ENCODE results near the gene PDE4D.

DNA sequence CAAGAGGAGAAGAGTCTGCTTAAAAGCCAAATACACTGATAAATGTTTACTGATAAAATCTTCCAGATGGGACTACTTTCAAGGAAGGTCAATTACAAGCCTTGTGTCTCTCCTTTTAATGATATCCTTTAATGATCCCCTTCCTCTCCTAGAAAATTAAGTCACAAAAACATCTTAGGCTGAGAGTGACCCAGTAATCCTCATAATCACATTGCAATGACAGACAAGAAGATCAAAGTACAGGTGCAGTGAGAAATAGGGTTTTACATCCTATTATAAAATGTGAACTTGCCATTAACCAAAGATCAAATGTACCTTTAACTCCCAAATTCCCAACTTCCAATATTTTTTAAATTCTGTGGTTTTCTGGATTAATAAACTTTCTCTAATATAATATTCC, 795.8 kb downstream of the PDE4D start:
- no peak for TF ChIP-seq EZH2 (IDR thresholded peaks at IDR 0.05; ENCODE audit: low read length)
- TF ChIP-seq, protein P1, sequence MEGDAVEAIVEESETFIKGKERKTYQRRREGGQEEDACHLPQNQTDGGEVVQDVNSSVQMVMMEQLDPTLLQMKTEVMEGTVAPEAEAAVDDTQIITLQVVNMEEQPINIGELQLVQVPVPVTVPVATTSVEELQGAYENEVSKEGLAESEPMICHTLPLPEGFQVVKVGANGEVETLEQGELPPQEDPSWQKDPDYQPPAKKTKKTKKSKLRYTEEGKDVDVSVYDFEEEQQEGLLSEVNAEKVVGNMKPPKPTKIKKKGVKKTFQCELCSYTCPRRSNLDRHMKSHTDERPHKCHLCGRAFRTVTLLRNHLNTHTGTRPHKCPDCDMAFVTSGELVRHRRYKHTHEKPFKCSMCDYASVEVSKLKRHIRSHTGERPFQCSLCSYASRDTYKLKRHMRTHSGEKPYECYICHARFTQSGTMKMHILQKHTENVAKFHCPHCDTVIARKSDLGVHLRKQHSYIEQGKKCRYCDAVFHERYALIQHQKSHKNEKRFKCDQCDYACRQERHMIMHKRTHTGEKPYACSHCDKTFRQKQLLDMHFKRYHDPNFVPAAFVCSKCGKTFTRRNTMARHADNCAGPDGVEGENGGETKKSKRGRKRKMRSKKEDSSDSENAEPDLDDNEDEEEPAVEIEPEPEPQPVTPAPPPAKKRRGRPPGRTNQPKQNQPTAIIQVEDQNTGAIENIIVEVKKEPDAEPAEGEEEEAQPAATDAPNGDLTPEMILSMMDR (optimal IDR thresholded peaks at IDR 0.05 in 1 of 3, IDR thresholded peaks at IDR 0.05 in 1 of 3, conservative IDR thresholded peaks at IDR 0.05 in 1 of 3; ENCODE audit: extremely low read depth in 1 of 3, insufficient read depth in 2 of 3, low read length in 3 of 3): no peak
